HuH-7 (cell line): ENCODE results near the gene GAB2.
A peak's percentile ranks its signal among the peaks of the same experiment; 100 is the strongest.
"Not testable (repeated sequence)": the region's sequence is repeated elsewhere in the genome, so short reads cannot be mapped to it uniquely, and the experiment has no call there.

Experiments
- DNase-seq: peaks from one replicate; pipeline ENCODE4 v3.0.0; 2011; ENCODE audit warnings: low spot score

Gene GAB2

GRCh38 chr11:78181185-78181584 is 236.4 kb downstream of the GAB2 start:
- DNase-seq, result no peak

- DNase-seq, result no peak
Observed at GRCh38 chr11:78180751-78181150, 236.9 kb downstream of the GAB2 start.

- DNase-seq, result peak; percentile 63
Observed at GRCh38 chr11:78179459-78180071, 238.1 kb downstream of the GAB2 start.

- DNase-seq, result no peak
Observed at GRCh38 chr11:78177216-78177615, 240.4 kb downstream of the GAB2 start.

- no peak for DNase-seq
Observed at GRCh38 chr11:78176605-78177141, 240.9 kb downstream of the GAB2 start.

- DNase-seq, result not testable (repeated sequence)
Observed at GRCh38 chr11:78175862-78176261, 241.8 kb downstream of the GAB2 start.

- DNase-seq, result no peak
Observed at GRCh38 chr11:78171951-78172350, 245.7 kb downstream of the GAB2 start.

GRCh38 chr11:78170874-78171549 is 246.6 kb downstream of the GAB2 start:
- no peak for DNase-seq

- no peak for DNase-seq
Observed at GRCh38 chr11:78170413-78170812, 247.2 kb downstream of the GAB2 start.

GRCh38 chr11:78168539-78169477 is 248.8 kb downstream of the GAB2 start:
- DNase-seq, result no peak

- DNase-seq, result no peak
Observed at GRCh38 chr11:78166855-78167469, 250.7 kb downstream of the GAB2 start.
